WI38 (cell line): ENCODE data around the gene CLSTN2.

Experiments used
- H3K4me3 ChIP-seq: 2 replicates; pipeline ENCODE4 v1.5.1; 2011; ENCODE audit warnings: low read depth, mild to moderate bottlenecking, control low read depth, low read length
- CTCF ChIP-seq: IDR thresholded peaks from 2 replicates; pipeline ENCODE4 v1.5.1; 2012; ENCODE audit warnings: low read depth, mild to moderate bottlenecking, control low read depth, low read length

Gene CLSTN2

DNA sequence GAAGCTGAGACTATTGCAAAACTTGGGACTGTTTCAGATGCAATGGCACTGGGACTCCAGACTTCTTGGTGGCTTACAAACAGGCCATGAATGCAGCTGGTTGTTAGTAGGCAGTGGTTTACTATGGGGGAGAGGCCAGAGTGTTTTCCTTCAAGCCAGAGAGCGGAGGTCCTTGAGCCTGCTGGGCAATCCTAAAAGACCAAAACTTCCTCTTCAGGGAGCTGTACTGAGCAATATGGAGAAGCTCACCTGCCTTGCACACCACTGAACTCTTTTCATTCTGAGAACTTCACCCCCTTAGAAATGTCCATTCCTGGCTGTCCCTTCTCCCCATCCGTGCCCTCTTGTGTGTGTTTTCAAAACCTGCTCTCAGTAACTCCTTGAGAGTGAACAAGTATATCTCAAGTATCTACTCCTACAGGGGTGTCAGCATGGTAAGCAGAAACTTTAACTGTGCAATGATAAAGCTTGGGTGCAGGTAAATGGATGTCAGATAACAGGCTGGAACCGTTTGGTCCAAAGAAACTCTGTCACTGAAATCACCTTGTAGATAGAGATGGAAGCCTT is 213.9 kb downstream of the CLSTN2 start:
- H3K4me3 ChIP-seq, result no peak overlapping the region
- no peak for TF ChIP-seq CTCF

DNA sequence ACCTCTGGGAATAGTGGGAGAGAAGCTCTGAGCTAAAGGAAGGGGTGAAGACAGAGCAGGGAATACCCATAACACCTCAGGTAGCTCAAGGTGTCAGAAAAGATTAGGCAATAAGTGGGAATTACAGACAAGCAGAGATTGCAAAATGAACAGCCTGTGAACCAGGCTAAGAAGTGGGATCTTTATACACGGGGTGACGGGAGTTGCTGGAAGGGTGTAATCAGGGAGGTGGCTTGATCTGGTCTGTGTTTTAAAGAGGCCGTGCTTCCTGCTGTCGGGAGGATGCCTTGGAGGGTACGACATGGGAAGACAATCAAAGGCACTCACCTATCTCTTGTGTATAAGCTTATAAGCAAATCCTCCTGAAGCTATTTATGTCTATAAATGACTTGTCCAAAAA is 216.3 kb downstream of the CLSTN2 start:
- no peak for TF ChIP-seq CTCF
- no peak overlapping the region for H3K4me3 ChIP-seq

GRCh38 chr3:140152851-140153639 is 218.1 kb downstream of the CLSTN2 start:
- no peak overlapping the region for H3K4me3 ChIP-seq
- no peak for TF ChIP-seq CTCF

DNA sequence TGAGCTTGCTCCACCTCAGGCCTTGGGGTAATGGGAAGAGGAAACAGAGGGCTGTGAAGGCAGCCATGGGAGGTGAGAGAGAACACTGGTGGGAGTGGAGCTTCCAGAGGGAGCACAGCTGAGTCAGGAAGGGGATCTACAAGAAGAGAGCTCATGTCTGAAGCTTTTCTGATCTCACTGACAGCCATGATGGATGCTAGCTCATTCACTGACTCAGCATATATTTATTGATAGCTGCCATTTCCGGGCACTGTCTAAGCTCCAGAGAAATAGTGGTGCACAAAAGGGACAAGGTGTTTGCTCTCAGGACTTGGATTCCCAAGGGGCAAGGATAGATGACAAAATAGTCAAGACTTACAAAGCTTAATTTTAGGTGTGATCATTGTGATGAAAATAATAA is 218.8 kb downstream of the CLSTN2 start:
- no peak for TF ChIP-seq CTCF
- no peak overlapping the region for H3K4me3 ChIP-seq

DNA sequence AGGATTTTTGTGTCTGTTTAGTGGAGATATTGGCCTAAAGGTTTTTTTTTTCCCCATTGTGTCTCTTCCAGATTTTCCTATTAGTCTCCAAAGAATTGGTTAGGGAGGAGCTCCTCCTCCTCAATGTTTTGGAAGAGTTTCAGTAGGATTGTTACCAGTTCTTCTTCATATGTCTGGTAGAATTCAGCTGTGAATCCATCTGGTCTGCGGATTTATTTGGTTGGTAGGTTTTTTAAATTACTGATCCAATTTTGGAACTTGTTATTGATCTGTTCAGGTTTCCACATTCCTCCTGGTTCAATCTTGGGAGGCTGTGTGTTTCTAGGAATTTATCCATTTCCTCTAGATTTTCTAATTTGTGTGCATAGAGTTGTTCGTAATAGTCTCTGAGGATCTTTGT is 222.2 kb downstream of the CLSTN2 start:
- H3K4me3 ChIP-seq, result no peak overlapping the region
- TF ChIP-seq CTCF, result no peak

GRCh38 chr3:140159646-140160045 is 224.7 kb downstream of the CLSTN2 start:
- no peak overlapping the region for H3K4me3 ChIP-seq
- TF ChIP-seq CTCF, result no peak

- H3K4me3 ChIP-seq, result no peak overlapping the region
- no peak for TF ChIP-seq CTCF
Measured at GRCh38 chr3:140160553-140160952, 225.6 kb downstream of the CLSTN2 start.
